GM19351 (cell line): ENCODE measurements around the gene CCDC93.
A peak's percentile ranks its signal among the peaks of the same experiment; 100 is the strongest.
"Not testable (repeated sequence)": the region's sequence is repeated elsewhere in the genome, so short reads cannot be mapped to it uniquely, and the experiment has no call there.

Source experiments
- ATAC-seq: cut with Tn5 transposase; IDR thresholded peaks from one replicate; pipeline ENCODE4 v1.9.1; 2021; ENCODE audit warnings: mild to moderate bottlenecking, moderate library complexity; ENCODE audit not compliant: unreplicated experiment

CCDC93 gene

DNA sequence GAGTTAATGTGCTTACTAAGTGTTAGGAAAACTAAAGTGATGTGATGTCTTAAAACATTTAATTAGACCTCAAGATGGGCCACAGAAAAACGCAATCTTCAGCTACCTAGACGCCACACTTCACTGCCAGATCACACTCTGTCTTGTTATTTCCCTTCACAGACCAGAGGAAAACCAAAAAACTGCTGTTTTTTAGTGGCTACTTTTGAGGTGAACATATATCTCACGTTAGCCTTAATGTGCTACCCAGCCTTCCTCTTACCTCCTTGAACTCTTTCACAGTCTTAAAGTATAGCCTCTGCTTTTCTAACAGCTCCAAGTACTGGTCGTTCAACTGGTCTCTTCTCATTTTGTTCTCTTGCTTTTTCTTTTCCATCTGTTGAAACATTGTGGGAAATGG, 83.1 kb downstream of the CCDC93 start:
- no peak for ATAC-seq

DNA sequence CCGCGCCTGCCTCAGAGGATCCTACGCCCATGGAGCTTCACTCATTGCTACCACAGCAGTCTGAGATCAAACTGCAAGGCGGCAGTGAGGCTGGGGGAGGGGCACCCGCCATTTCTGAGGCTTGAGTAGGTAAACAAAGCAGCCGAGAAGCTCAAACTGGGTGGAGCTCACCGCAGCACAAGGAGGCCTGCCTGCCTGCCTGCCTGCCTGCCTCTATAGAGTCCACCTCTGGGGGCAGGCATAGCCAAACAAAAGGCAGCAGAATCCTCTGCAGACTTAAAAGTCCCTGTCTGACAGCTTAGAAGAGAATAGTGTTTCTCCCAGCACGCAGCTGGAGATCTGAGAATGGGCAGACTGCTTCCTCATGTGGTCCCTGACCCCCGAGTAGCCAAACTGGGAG, 90.4 kb downstream of the CCDC93 start:
- not testable (repeated sequence) for ATAC-seq

DNA sequence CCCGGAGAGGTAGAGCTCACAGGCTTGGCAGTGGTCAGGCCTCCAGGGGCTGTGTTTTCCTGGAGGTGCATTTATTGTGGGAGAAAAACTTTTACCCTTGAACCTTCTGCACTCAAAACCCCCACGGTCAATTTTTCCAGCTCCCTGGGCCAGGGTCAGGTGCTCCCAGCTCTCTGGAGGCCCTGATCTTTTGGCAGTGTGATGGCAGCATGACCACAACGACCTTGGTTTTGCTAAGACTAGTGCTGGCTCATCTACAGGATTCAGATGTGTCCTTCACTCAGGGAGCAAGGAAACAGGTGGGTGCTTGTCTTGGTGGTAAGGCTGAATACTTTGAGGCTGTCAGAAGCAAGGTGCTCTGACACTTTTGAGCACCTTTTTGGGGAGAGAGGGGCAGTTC, 92.3 kb downstream of the CCDC93 start:
- ATAC-seq, result no peak

DNA sequence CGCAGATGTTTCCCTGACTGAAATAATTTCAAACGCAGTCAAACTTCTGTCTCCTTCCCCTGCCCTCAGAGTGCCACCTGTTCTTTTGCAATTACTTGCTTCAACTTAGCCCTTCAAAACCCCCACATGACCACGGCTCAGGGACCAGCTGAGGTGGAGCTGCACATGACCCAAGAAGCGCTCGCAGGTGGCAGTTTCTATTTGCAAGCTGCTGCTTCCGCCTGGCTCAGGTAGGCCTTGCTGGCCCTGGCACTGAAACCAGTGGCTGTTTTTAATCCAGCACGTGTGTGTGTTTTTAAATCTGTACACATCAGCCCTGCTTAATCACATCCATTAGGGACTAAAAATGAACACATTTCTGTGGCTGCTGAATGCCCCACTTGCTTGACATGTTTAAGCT, 95.3 kb downstream of the CCDC93 start:
- ATAC-seq, result peak; percentile 87

DNA sequence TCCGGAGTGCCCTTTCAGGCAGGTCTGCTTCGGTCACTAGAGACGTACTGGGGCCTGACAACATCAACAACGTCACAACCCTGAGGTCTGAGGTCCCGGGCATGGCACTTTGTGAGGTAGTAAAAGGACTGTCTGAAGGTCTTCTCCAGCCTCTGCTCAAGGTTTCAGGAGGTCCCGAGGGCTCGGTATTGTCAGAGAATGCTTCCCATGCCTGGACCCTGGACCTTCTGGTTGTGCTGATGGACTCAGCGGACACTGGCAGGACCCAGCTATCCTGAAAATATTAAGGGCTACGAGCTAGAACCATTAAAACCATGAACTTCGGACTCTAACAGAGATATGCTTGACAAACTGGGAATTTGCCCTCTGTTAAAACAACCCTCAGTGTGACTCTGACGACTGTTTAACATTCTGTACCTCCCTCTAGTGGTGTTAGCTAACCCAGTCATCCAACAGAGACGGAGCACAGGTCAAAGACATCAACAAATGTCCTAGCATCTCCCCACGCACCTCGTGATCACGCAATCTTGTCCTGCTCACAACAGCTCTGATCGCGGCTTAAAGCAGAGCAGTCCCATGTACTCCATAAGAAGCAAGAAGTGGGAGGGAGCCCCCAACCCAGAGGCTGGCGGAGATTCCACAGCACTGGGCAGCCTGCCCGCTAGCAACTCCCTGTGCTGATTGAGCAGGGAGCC, 96.5 kb downstream of the CCDC93 start:
- ATAC-seq, result no peak

DNA sequence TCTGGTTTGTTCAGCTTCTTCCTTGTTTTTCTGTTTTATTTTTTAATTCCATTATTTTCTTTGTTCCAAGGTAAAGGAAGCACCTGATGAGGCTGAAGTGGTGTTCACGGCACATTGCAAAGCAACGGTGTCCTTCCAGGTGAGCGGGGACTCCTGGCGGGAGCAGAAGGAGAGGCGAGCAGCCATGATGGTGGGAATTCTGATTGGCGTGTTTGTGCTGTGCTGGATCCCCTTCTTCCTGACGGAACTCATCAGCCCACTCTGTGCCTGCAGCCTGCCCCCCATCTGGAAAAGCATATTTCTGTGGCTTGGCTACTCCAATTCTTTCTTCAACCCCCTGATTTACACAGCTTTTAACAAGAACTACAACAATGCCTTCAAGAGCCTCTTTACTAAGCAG, 110.9 kb downstream of the CCDC93 start:
- ATAC-seq, result no peak

DNA sequence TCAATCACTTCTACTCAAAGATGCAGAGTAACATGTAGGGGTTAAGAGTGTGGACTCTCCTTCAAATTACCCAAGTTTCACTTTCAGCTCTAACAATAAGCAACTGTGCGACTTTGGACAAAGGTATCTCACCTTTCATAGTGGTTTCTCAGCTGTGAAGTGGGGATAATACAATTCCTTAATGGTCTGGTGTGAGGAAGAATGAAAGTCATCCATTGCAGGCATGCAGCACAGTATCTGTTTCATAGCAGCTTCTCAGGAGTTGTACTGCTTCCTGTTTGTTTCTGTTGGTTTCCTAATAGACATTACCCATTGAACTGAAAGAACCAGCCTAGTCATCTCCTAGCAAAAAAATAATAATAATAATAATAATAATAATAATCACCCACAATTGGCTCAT, 125.0 kb downstream of the CCDC93 start:
- ATAC-seq, result no peak

DNA sequence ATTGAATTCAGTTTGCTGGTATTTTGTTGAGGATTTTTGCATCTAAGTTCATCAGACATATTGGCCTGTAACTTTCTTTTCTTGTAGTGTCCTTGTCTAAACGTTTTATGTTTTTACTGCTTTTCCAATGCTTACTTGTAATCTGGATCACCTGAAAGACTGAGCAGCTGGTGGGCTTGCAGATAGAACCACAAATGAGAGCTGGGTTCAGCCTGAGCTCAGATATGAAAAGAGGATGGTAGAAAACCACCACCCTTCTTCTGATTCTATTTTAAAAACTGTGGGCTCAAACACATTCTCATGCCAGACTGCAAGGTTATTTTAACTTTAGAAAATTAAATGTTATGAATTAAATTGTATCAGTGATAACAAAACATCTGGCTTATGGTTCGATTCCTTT, 128.6 kb downstream of the CCDC93 start:
- no peak for ATAC-seq

DNA sequence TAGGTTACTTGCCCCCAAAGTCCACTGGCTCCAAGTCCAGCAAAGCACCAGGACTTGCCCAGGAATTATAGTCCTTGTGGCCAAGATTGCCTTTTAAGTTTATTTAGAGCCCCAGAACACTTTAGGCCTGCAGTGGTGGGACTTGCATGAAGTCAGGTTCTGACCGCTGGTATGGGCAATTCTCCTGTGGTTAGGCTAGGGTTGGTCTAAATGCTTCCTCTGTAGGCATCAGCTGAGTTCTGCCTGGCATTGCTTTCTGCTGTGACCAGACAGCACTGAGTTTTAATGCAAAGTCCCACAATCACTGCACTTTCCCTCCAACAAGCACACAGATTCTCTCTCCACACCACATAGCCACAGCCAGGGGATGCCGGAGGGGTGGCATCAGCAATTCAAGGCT, 134.9 kb downstream of the CCDC93 start:
- no peak for ATAC-seq

DNA sequence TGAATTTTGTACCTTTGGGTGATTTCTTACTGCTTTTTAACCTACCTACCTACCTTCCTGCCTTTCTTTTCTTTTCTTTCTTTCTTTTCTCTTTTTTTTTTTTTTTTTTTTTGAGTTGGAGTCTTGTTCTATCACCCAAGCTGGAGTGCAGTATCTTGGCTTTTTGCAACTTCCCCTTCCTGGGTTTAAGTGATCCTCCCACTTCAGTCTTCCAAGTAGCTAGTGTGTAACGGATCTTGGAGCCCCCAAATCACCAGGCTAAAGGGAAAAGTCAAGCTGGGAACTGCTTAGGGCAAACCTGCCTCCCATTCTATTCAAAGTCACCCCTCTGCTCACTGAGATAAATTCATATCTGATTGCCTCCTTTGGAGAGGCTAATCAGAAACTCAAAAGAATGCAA, 138.1 kb downstream of the CCDC93 start:
- ATAC-seq, result no peak
